ENCODE data around the gene CHDH. TPM values are rescaled to one million over a fixed set of nuclear protein-coding genes. Genes with fewer than 3 reads are reported as not detected.

Gene CHDH
- total RNA-seq, 1 donor from 2014 or later: under 0.01 TPM

GRCh38 chr3:53809267-53809666, 37.0 kb downstream of the CHDH start:
- no peak for DNase-seq (ENCODE audit: low read depth in 2 of 2)

GRCh38 chr3:53808496-53808895, 37.7 kb downstream of the CHDH start:
- DNase-seq (ENCODE audit: low read depth in 2 of 2): no peak

- DNase-seq (ENCODE audit: low read depth in 2 of 2): no peak
Observed at GRCh38 chr3:53807117-53807810, 39.0 kb downstream of the CHDH start.

- DNase-seq (ENCODE audit: low read depth in 2 of 2): no peak
Observed at GRCh38 chr3:53806182-53807116, 39.8 kb downstream of the CHDH start.

GRCh38 chr3:53805463-53806159, 40.6 kb downstream of the CHDH start:
- no peak for DNase-seq (ENCODE audit: low read depth in 2 of 2)

GRCh38 chr3:53804697-53805462, 41.3 kb downstream of the CHDH start:
- no peak for DNase-seq (ENCODE audit: low read depth in 2 of 2)

- DNase-seq (ENCODE audit: low read depth in 2 of 2): no peak
Observed at GRCh38 chr3:53803816-53804695, 42.2 kb downstream of the CHDH start.

- DNase-seq (ENCODE audit: low read depth in 2 of 2): no peak
Observed at GRCh38 chr3:53803124-53803815, 42.9 kb downstream of the CHDH start.

- DNase-seq (ENCODE audit: low read depth in 2 of 2): no peak
Observed at GRCh38 chr3:53802256-53802880, 43.9 kb downstream of the CHDH start.

- no peak for DNase-seq (ENCODE audit: low read depth in 2 of 2)
Observed at GRCh38 chr3:53801319-53801718, 44.9 kb downstream of the CHDH start.

- no peak for DNase-seq (ENCODE audit: low read depth in 2 of 2)
Observed at GRCh38 chr3:53800041-53800906, 45.9 kb downstream of the CHDH start.

GRCh38 chr3:53799338-53799865, 46.8 kb downstream of the CHDH start:
- DNase-seq (ENCODE audit: low read depth in 2 of 2): no peak

GRCh38 chr3:53798144-53798543, 48.1 kb downstream of the CHDH start:
- no peak for DNase-seq (ENCODE audit: low read depth in 2 of 2)

- no peak for DNase-seq (ENCODE audit: low read depth in 2 of 2)
Observed at GRCh38 chr3:53795789-53796560, 50.2 kb downstream of the CHDH start.

- no peak for DNase-seq (ENCODE audit: low read depth in 2 of 2)
Observed at GRCh38 chr3:53795176-53795575, 51.0 kb downstream of the CHDH start.

GRCh38 chr3:53794597-53794996, 51.6 kb downstream of the CHDH start:
- no peak for DNase-seq (ENCODE audit: low read depth in 2 of 2)

- no peak for DNase-seq (ENCODE audit: low read depth in 2 of 2)
Observed at GRCh38 chr3:53792866-53793265, 53.4 kb downstream of the CHDH start.

All from lung microvascular endothelial cell (primary cell).